SHP77 (cell line): ENCODE measurements around the gene CLEC2D.
"Not testable (repeated sequence)": the region's sequence is repeated elsewhere in the genome, so short reads cannot be mapped to it uniquely, and the experiment has no call there.

Experiments used
- DNase-seq, 2 experiments: peaks; one replicate each; lab custom pipeline; 2025; lab: John Stamatoyannopoulos, UW

Gene CLEC2D

GRCh38 chr12:9729082-9729481 is 59.6 kb downstream of the CLEC2D start:
- no peak for DNase-seq

- no peak for DNase-seq
These were observed 60.5 kb downstream of the CLEC2D start for GRCh38 chr12:9730011-9730410.

- no peak for DNase-seq
These were observed 61.1 kb downstream of the CLEC2D start for GRCh38 chr12:9730591-9730990.

- no peak for DNase-seq
These were observed 61.9 kb downstream of the CLEC2D start for GRCh38 chr12:9731393-9731792.

GRCh38 chr12:9731797-9732196 is 62.3 kb downstream of the CLEC2D start:
- no peak for DNase-seq

GRCh38 chr12:9732921-9733461 is 63.5 kb downstream of the CLEC2D start, which contains the start of gene CLECL1:
TSS of gene CLECL1 (minus strand) at chr12:9733097.
- no peak for DNase-seq

GRCh38 chr12:9735601-9736000 is 66.1 kb downstream of the CLEC2D start:
- no peak for DNase-seq

- no peak for DNase-seq
These were observed 67.6 kb downstream of the CLEC2D start for GRCh38 chr12:9736936-9737705.

GRCh38 chr12:9738905-9739304 is 69.4 kb downstream of the CLEC2D start:
- not testable (repeated sequence) for DNase-seq

- not testable (repeated sequence) for DNase-seq
These were observed 70.0 kb downstream of the CLEC2D start for GRCh38 chr12:9739404-9740105.

GRCh38 chr12:9740106-9740750 is 70.7 kb downstream of the CLEC2D start:
- DNase-seq, result no peak

GRCh38 chr12:9741726-9742125 is 72.2 kb downstream of the CLEC2D start:
- no peak for DNase-seq

- DNase-seq, result no peak
These were observed 73.1 kb downstream of the CLEC2D start for GRCh38 chr12:9742661-9743060.

GRCh38 chr12:9745199-9745598 is 75.7 kb downstream of the CLEC2D start:
- DNase-seq, result no peak
